GM21576 (cell line): ENCODE results near the gene MARF1.
"Not testable (repeated sequence)": the region's sequence is repeated elsewhere in the genome, so short reads cannot be mapped to it uniquely, and the experiment has no call there.

Experiments used
- ATAC-seq: cut with Tn5 transposase; IDR thresholded peaks from one replicate; pipeline ENCODE4 v1.9.1; 2021; ENCODE audit warnings: mild to moderate bottlenecking, moderate library complexity; ENCODE audit not compliant: unreplicated experiment

MARF1 gene

GRCh38 chr16:15654591-15654990 is 11.6 kb upstream of the MARF1 start:
- no peak for ATAC-seq

GRCh38 chr16:15653227-15653626 is 10.3 kb upstream of the MARF1 start:
- no peak for ATAC-seq

DNA sequence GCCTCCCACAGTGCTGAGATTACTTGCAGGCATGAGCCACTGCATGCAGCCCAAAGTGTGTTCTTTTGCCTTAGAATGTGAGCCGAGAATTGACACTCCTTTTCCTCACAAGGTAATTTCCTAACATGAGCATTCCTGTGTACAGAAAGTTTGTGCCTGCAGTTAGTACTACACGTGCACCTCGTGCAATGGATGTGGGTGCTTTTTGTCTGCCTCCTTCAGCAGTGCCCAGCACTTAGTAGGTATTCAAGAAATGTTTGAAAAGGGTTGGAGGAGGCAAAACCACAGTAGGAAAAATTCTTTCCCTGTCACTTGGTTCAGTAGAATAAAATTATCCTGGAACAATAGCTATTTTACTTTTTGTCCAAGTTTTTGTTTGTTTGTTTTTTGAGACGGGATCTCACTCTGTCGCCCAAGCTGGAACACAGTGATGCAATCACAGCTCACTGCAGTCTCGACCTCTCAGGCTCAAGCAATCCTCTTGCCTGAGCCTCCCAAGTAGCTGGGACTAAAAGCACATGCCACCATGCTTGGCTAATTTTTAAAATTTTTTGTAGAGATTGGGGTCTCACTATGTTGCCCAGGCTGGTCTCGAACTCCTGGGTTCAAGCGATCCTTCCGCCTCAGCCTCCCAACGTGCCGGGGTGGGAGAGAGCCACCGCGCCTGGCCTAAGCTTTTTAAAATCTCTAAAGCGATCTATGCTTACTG is 9.5 kb upstream of the MARF1 start:
- ATAC-seq = no peak

GRCh38 chr16:15650698-15651171 is 7.8 kb upstream of the MARF1 start:
- peak; percentile 35 for ATAC-seq

GRCh38 chr16:15650019-15650697 is 7.2 kb upstream of the MARF1 start, which contains the start of gene NDE1:
TSS of gene NDE1 (plus strand) at chr16:15650245. CDS start at chr16:15664779, 14,534 bp downstream.
- peak; percentile 69 for ATAC-seq

DNA sequence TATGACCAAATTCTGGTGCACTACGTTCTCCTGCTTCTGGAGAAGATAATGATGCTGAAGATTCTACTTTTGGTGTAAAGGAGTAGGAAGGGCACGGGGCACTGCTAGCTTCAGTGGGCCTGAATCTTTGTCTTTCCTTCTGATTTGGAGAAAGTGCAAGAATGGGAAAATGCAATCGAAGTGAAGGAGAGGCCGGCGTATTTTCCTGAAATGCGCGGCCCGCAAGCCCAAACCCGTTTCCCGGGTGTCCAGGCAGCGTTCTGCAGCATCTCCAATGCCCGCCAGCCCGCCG is 6.7 kb upstream of the MARF1 start:
- ATAC-seq = peak; percentile 2

- ATAC-seq = not testable (repeated sequence)
These were observed 6.4 kb upstream of the MARF1 start for GRCh38 chr16:15649311-15649710.

- ATAC-seq = no peak
These were observed 5.3 kb upstream of the MARF1 start for GRCh38 chr16:15648135-15648730.

GRCh38 chr16:15647294-15648014 is 4.5 kb upstream of the MARF1 start:
- ATAC-seq = no peak

GRCh38 chr16:15646557-15647293 is 3.8 kb upstream of the MARF1 start:
- ATAC-seq = not testable (repeated sequence)

DNA sequence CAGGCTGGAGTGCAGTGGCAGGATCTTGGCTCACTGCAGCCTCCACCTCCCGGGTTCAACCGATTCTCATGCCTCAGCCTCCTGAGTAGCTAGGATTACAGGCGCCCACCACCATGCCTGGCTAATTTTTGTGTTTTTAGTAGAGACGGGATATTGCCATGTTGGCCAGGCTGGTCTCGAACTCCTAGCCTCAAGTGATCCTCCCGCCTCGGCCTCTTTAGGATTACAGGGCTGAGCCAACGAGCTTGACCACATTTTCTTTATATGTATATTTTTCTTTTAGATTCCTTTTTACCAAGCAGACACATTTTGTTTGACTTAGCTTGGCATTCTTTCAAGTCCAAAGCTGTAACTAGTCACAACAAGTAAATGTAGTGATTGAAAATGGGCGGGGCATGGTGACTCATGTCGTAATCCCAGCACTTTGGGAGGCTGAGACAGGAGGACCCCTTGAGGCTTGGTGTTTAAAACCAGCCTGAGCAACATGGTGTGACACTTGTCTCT is 2.1 kb upstream of the MARF1 start:
- ATAC-seq = not testable (repeated sequence)

- no peak for ATAC-seq
These were observed 1.5 kb upstream of the MARF1 start for GRCh38 chr16:15644267-15644961.

DNA sequence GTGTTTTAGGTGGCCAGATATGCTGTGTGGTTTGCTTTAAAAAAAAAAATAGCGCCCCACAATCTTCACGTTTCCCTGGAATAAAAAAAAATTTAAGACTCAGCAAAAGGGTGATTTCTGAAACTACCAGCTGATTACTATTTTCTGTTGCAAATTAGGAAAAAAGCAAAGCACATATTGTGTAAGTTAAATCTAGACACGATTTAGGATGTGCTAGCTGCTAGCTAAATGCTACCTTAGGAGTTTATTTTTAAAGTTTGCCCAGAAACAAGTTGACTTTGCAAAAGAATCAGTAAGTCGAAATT is 944 bp upstream of the MARF1 start:
- ATAC-seq = no peak

- peak; percentile 54 for ATAC-seq
These were observed 352 bp downstream of the MARF1 start for GRCh38 chr16:15642557-15643047.

DNA sequence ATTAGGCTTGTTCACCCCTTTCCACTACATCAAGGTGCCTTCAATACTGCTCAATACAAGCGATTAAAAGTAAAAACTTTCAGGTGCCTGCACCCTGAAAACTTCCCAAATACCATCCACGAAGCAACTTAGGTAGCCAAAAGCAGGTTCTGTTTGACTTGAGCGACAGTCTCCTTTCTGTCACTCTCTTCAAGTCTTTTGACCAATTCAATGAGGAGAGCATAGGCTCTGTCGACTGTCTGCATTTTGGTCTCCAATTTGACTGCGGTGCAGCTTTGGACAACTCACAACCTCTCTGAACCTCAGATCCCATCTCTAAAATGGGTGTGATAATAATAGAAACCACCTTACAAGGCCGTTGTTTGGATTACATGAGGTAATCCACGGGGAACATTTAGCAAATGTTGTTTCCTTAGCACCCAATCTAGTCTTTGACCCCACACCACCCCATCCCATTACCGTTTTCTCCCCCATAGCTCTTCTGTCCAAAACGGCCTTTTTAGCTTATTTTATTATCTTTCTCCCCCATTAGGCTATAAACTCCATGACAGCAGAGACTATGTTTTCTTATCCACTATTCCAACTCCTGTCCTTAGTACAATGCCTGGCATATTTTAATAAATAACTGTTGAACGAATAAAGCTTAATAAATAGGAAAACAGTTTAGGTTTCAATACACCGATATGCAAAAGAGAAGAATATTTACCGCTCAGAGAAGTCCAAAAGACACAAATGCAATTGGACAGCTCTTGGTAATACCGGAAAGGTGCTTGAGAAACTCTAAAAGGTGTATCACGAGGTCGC is 999 bp downstream of the MARF1 start:
- no peak for ATAC-seq

- no peak for ATAC-seq
These were observed 2.0 kb downstream of the MARF1 start for GRCh38 chr16:15640966-15641365.

- ATAC-seq = no peak
These were observed 3.8 kb downstream of the MARF1 start for GRCh38 chr16:15639061-15639568.

DNA sequence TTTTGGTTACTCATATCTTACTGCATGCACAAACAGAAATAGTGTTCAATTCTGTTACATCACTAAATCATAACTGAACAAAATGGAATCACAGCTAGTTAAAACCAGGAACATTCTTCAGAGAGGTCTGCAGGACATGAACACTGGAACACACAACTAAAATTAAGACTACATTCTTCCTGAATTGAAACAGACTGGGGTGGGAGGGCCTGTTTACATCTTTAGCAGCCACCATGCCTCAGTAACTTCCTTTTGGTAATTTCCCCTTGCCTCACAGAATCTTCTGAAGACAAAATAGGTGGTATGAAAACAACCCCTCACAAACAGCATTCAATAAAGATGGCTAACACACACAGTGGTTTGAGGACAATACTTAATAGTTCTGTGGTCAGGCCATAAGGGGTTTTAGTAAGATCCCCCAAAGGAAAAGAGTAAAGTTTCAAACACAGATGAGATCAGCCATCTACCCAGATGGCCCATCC is 6.5 kb downstream of the MARF1 start:
- ATAC-seq = no peak

- ATAC-seq = no peak
These were observed 7.0 kb downstream of the MARF1 start for GRCh38 chr16:15635926-15636325.
